Measurements from ENCODE around the gene RPL31.

Gene RPL31

GRCh38 chr2:100960688-100961087 lies 41.4 kb upstream of the RPL31 start:
- no CpG with 5 or more reads among the region's 4 CpGs for WGBS, 2 donors (ENCODE audit: extremely low coverage in 2 of 2, insufficient read length in 2 of 2, insufficient replicate concordance in 1 of 2)
- H3K79me1 ChIP-seq (ENCODE audit: low read depth, low read length), result no peaks in the 10 kb centered on the region
- H3K23ac ChIP-seq (ENCODE audit: low read depth, low read length, poor library complexity), result peak overlapping the region; percentile 68
- no peak overlapping the region for H4K91ac ChIP-seq (ENCODE audit: low read depth, low read length, poor library complexity)
- H3K27ac ChIP-seq (replicated peaks; ENCODE audit: low read length), result no peak overlapping the region
- no peak overlapping the region for H2AFZ ChIP-seq (ENCODE audit: low read length)
- no peaks in the 10 kb centered on the region for H3K36me3 ChIP-seq (replicated peaks in 1 of 2; ENCODE audit: control insufficient read depth in 2 of 2, insufficient read depth in 2 of 2, low read length in 2 of 2)
- H3K4me1 ChIP-seq (ENCODE audit: control insufficient read depth in 2 of 2, insufficient read depth in 1 of 2, low read depth in 1 of 2, low read length in 2 of 2), result no peaks in the 10 kb centered on the region
- no peak overlapping the region for H4K8ac ChIP-seq (ENCODE audit: low read depth, low read length)
- H3K14ac ChIP-seq (ENCODE audit: low read length), result peak overlapping the region; percentile 77
- peaks cover 0 to 3% (median 0%) of the 10 kb centered on the region in 3 experiments for H3K27me3 ChIP-seq (ENCODE audit: control insufficient read depth in 3 of 3, insufficient read depth in 3 of 3, low read depth in 1 of 3, low read length in 3 of 3)
- no peak overlapping the region for H2BK5ac ChIP-seq (ENCODE audit: low read length)
- peak overlapping the region; percentile 60 for H3K18ac ChIP-seq (ENCODE audit: low read length)
- H3K9ac ChIP-seq (ENCODE audit: low read depth, low read length, poor library complexity), result peak overlapping the region; percentile 34
- peak overlapping the region; percentile 69 for H2BK15ac ChIP-seq (ENCODE audit: low read length)
- no peaks in the 10 kb centered on the region for H3K9me3 ChIP-seq (replicated peaks in 1 of 2; ENCODE audit: control insufficient read depth in 2 of 2, insufficient read depth in 1 of 2, low read depth in 1 of 2, low read length in 2 of 2)
- H3K4me3 ChIP-seq (ENCODE audit: low read length in 2 of 2), result no peak overlapping the region
- no peak overlapping the region for H2BK12ac ChIP-seq (ENCODE audit: low read length)
- peak overlapping the region; percentile 86 for H2AK5ac ChIP-seq (ENCODE audit: low read depth, low read length)
- no peak overlapping the region for H2BK120ac ChIP-seq (ENCODE audit: low read depth, low read length)
- no peak overlapping the region for H3K4ac ChIP-seq (ENCODE audit: low read length)
- no peak for DNase-seq (ENCODE audit: low spot score)
- H3K4me2 ChIP-seq (ENCODE audit: insufficient read depth, low read length, poor library complexity, severe bottlenecking), result no peak overlapping the region

- no peak overlapping the region for H4K91ac ChIP-seq (ENCODE audit: low read depth, low read length, poor library complexity)
- no peaks in the 10 kb centered on the region for H3K9me3 ChIP-seq (replicated peaks in 1 of 2; ENCODE audit: control insufficient read depth in 2 of 2, insufficient read depth in 1 of 2, low read depth in 1 of 2, low read length in 2 of 2)
- no peaks in the 10 kb centered on the region for H3K4me1 ChIP-seq (ENCODE audit: control insufficient read depth in 2 of 2, insufficient read depth in 1 of 2, low read depth in 1 of 2, low read length in 2 of 2)
- H3K9ac ChIP-seq (ENCODE audit: low read depth, low read length, poor library complexity), result no peak overlapping the region
- H3K27me3 ChIP-seq (ENCODE audit: control insufficient read depth in 3 of 3, insufficient read depth in 3 of 3, low read depth in 1 of 3, low read length in 3 of 3), result peaks cover 0 to 3% (median 0%) of the 10 kb centered on the region in 3 experiments
- H3K14ac ChIP-seq (ENCODE audit: low read length), result no peak overlapping the region
- WGBS, 2 donors (ENCODE audit: extremely low coverage in 2 of 2, insufficient read length in 2 of 2, insufficient replicate concordance in 1 of 2), result no CpG with 5 or more reads among the region's 12 CpGs
- no peak overlapping the region for H2BK5ac ChIP-seq (ENCODE audit: low read length)
- H2BK12ac ChIP-seq (ENCODE audit: low read length), result no peak overlapping the region
- no peaks in the 10 kb centered on the region for H3K79me1 ChIP-seq (ENCODE audit: low read depth, low read length)
- no peak overlapping the region for H4K8ac ChIP-seq (ENCODE audit: low read depth, low read length)
- no peak overlapping the region for H3K23ac ChIP-seq (ENCODE audit: low read depth, low read length, poor library complexity)
- H2AFZ ChIP-seq (ENCODE audit: low read length), result no peak overlapping the region
- H3K36me3 ChIP-seq (replicated peaks in 1 of 2; ENCODE audit: control insufficient read depth in 2 of 2, insufficient read depth in 2 of 2, low read length in 2 of 2), result no peaks in the 10 kb centered on the region
- H3K18ac ChIP-seq (ENCODE audit: low read length), result peak overlapping the region; percentile 13
- H3K4me2 ChIP-seq (ENCODE audit: insufficient read depth, low read length, poor library complexity, severe bottlenecking), result no peak overlapping the region
- no peak overlapping the region for H3K4me3 ChIP-seq (ENCODE audit: low read length in 2 of 2)
- no peak overlapping the region for H3K27ac ChIP-seq (replicated peaks; ENCODE audit: low read length)
- H2AK5ac ChIP-seq (ENCODE audit: low read depth, low read length), result no peak overlapping the region
- DNase-seq (ENCODE audit: low spot score), result no peak
- H2BK120ac ChIP-seq (ENCODE audit: low read depth, low read length), result no peak overlapping the region
- H3K4ac ChIP-seq (ENCODE audit: low read length), result no peak overlapping the region
- no peak overlapping the region for H2BK15ac ChIP-seq (ENCODE audit: low read length)
These were observed 39.6 kb upstream of the RPL31 start for GRCh38 chr2:100962366-100963025.

- no peak overlapping the region for H3K14ac ChIP-seq (ENCODE audit: low read length)
- H2AK5ac ChIP-seq (ENCODE audit: low read depth, low read length), result no peak overlapping the region
- peak overlapping the region; percentile 61 for H3K18ac ChIP-seq (ENCODE audit: low read length)
- no peak overlapping the region for H2AFZ ChIP-seq (ENCODE audit: low read length)
- no peak overlapping the region for H2BK15ac ChIP-seq (ENCODE audit: low read length)
- WGBS, 2 donors (ENCODE audit: extremely low coverage in 2 of 2, insufficient read length in 2 of 2, insufficient replicate concordance in 1 of 2), result no CpG with 5 or more reads among the region's 4 CpGs
- no peak overlapping the region for H2BK120ac ChIP-seq (ENCODE audit: low read depth, low read length)
- H3K79me1 ChIP-seq (ENCODE audit: low read depth, low read length), result no peaks in the 10 kb centered on the region
- no peak for DNase-seq (ENCODE audit: low spot score)
- H2BK12ac ChIP-seq (ENCODE audit: low read length), result no peak overlapping the region
- no peaks in the 10 kb centered on the region for H3K4me1 ChIP-seq (ENCODE audit: control insufficient read depth in 2 of 2, insufficient read depth in 1 of 2, low read depth in 1 of 2, low read length in 2 of 2)
- H3K27me3 ChIP-seq (ENCODE audit: control insufficient read depth in 3 of 3, insufficient read depth in 3 of 3, low read depth in 1 of 3, low read length in 3 of 3), result peaks cover 0 to 4% (median 0%) of the 10 kb centered on the region in 3 experiments
- no peak overlapping the region for H3K27ac ChIP-seq (replicated peaks; ENCODE audit: low read length)
- H3K4ac ChIP-seq (ENCODE audit: low read length), result no peak overlapping the region
- H4K91ac ChIP-seq (ENCODE audit: low read depth, low read length, poor library complexity), result no peak overlapping the region
- no peak overlapping the region for H3K23ac ChIP-seq (ENCODE audit: low read depth, low read length, poor library complexity)
- no peaks in the 10 kb centered on the region for H3K9me3 ChIP-seq (replicated peaks in 1 of 2; ENCODE audit: control insufficient read depth in 2 of 2, insufficient read depth in 1 of 2, low read depth in 1 of 2, low read length in 2 of 2)
- H3K4me3 ChIP-seq (ENCODE audit: low read length in 2 of 2), result no peak overlapping the region
- H3K36me3 ChIP-seq (replicated peaks in 1 of 2; ENCODE audit: control insufficient read depth in 2 of 2, insufficient read depth in 2 of 2, low read length in 2 of 2), result no peaks in the 10 kb centered on the region
- no peak overlapping the region for H4K8ac ChIP-seq (ENCODE audit: low read depth, low read length)
- H3K4me2 ChIP-seq (ENCODE audit: insufficient read depth, low read length, poor library complexity, severe bottlenecking), result no peak overlapping the region
- no peak overlapping the region for H3K9ac ChIP-seq (ENCODE audit: low read depth, low read length, poor library complexity)
- H2BK5ac ChIP-seq (ENCODE audit: low read length), result no peak overlapping the region
These were observed 39.1 kb upstream of the RPL31 start for GRCh38 chr2:100963026-100963375.

DNA sequence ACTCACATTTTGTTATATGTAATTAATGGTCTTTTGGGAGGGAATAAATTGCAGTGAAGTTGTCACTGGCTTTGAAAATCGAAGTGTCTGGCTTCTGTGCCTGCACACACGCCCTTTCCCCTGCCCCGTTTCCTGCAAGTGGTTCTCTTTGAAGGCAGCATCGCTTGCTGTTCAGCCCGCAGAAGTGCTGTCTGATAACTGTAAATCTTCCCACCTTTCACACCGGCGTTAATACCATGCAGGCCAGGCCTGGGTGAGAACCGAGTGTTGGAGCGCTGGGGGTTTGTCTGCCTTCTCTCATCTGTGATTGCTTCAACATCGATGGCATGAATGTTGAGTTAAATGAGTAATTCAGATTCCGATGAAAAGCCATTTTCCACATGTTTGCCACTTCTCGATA lies 37.9 kb upstream of the RPL31 start:
- Histone ChIP-seq H3K27ac (replicated peaks; ENCODE audit: low read length) (no peak overlapping the region), H2BK12ac (ENCODE audit: low read length) (no peak overlapping the region), H3K4ac (ENCODE audit: low read length) (no peak overlapping the region), H3K4me3 (ENCODE audit: low read length in 2 of 2) (no peak overlapping the region), H3K9me3 (replicated peaks in 1 of 2; ENCODE audit: control insufficient read depth in 2 of 2, insufficient read depth in 1 of 2, low read depth in 1 of 2, low read length in 2 of 2) (no peaks in the 10 kb centered on the region), H3K4me2 (ENCODE audit: insufficient read depth, low read length, poor library complexity, severe bottlenecking) (no peak overlapping the region), H3K9ac (ENCODE audit: low read depth, low read length, poor library complexity) (no peak overlapping the region), H4K91ac (ENCODE audit: low read depth, low read length, poor library complexity) (no peak overlapping the region), H2BK15ac (ENCODE audit: low read length) (no peak overlapping the region), H3K79me1 (ENCODE audit: low read depth, low read length) (no peaks in the 10 kb centered on the region), H3K14ac (ENCODE audit: low read length) (no peak overlapping the region), H3K4me1 (ENCODE audit: control insufficient read depth in 2 of 2, insufficient read depth in 1 of 2, low read depth in 1 of 2, low read length in 2 of 2) (no peaks in the 10 kb centered on the region), H3K36me3 (replicated peaks in 1 of 2; ENCODE audit: control insufficient read depth in 2 of 2, insufficient read depth in 2 of 2, low read length in 2 of 2) (no peaks in the 10 kb centered on the region), H4K8ac (ENCODE audit: low read depth, low read length) (no peak overlapping the region), H2AFZ (ENCODE audit: low read length) (no peak overlapping the region), H2BK120ac (ENCODE audit: low read depth, low read length) (no peak overlapping the region), H2AK5ac (ENCODE audit: low read depth, low read length) (no peak overlapping the region), H3K27me3 (ENCODE audit: control insufficient read depth in 3 of 3, insufficient read depth in 3 of 3, low read depth in 1 of 3, low read length in 3 of 3) (peaks cover 0 to 9% (median 0%) of the 10 kb centered on the region in 3 experiments), H3K23ac (ENCODE audit: low read depth, low read length, poor library complexity) (no peak overlapping the region), H3K18ac (ENCODE audit: low read length) (no peak overlapping the region), H2BK5ac (ENCODE audit: low read length) (no peak overlapping the region)
- no peak for DNase-seq (ENCODE audit: low spot score)
- no CpG with 5 or more reads among the region's 12 CpGs for WGBS, 2 donors (ENCODE audit: extremely low coverage in 2 of 2, insufficient read length in 2 of 2, insufficient replicate concordance in 1 of 2)
